ENCODE measurements around the gene PLCG2.

DNA sequence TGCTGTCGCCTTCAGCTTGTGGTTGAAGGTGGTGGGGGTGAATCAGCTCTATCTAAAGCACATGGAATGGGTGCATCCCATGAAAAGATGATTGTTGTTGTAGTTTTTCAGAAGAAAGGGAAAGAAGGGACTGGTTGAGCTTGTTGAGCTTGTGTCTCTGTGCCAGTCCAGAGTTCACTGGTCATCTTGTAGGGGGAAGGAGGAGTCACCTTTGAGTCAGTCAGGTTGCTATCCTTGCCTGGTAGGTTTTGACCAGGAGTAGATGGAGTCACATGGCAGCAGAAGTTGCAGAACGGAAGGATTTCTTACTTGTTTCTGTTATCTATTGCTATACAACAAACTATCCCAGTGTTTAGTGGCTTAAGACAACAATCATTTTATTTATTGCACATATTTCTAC lies 73.3 kb downstream of the PLCG2 start:
- TF ChIP-seq, protein P1, sequence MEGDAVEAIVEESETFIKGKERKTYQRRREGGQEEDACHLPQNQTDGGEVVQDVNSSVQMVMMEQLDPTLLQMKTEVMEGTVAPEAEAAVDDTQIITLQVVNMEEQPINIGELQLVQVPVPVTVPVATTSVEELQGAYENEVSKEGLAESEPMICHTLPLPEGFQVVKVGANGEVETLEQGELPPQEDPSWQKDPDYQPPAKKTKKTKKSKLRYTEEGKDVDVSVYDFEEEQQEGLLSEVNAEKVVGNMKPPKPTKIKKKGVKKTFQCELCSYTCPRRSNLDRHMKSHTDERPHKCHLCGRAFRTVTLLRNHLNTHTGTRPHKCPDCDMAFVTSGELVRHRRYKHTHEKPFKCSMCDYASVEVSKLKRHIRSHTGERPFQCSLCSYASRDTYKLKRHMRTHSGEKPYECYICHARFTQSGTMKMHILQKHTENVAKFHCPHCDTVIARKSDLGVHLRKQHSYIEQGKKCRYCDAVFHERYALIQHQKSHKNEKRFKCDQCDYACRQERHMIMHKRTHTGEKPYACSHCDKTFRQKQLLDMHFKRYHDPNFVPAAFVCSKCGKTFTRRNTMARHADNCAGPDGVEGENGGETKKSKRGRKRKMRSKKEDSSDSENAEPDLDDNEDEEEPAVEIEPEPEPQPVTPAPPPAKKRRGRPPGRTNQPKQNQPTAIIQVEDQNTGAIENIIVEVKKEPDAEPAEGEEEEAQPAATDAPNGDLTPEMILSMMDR (IDR thresholded peaks at IDR 0.05) = no peak
- TF ChIP-seq POLR2AphosphoS5 (IDR thresholded peaks at IDR 0.05; ENCODE audit: insufficient read depth in 1 of 2, low read depth in 1 of 2) = no peak
- TF ChIP-seq POLR2A (IDR thresholded peaks at IDR 0.05) = no peak
